GM18907 (cell line): ENCODE data around the gene MED9.

Experiments used
- ATAC-seq: cut with Tn5 transposase; IDR thresholded peaks from one replicate; pipeline ENCODE4 v1.9.1; 2021; ENCODE audit warnings: mild to moderate bottlenecking, moderate library complexity; ENCODE audit not compliant: unreplicated experiment

MED9 gene

GRCh38 chr17:17502741-17503565, 26.2 kb downstream of the MED9 start:
- ATAC-seq: no peak

GRCh38 chr17:17503566-17504130, 26.8 kb downstream of the MED9 start:
- ATAC-seq: no peak

- ATAC-seq: no peak
Observed at GRCh38 chr17:17504341-17505140, 27.7 kb downstream of the MED9 start.

- ATAC-seq: no peak
Observed at GRCh38 chr17:17505151-17505550, 28.4 kb downstream of the MED9 start.

GRCh38 chr17:17505610-17506171, 28.9 kb downstream of the MED9 start:
- no peak for ATAC-seq

- no peak for ATAC-seq
Observed at GRCh38 chr17:17506181-17506741, 29.5 kb downstream of the MED9 start.

GRCh38 chr17:17506893-17507464, 30.2 kb downstream of the MED9 start:
- ATAC-seq: no peak

- no peak for ATAC-seq
Observed at GRCh38 chr17:17507465-17508011, 30.7 kb downstream of the MED9 start.

GRCh38 chr17:17508019-17508535, 31.3 kb downstream of the MED9 start:
- no peak for ATAC-seq

GRCh38 chr17:17508646-17509591, 32.1 kb downstream of the MED9 start:
- no peak for ATAC-seq

- ATAC-seq: no peak
Observed at GRCh38 chr17:17509601-17510425, 33.0 kb downstream of the MED9 start.

GRCh38 chr17:17510456-17511292, 33.9 kb downstream of the MED9 start:
- ATAC-seq: no peak

- ATAC-seq: no peak
Observed at GRCh38 chr17:17511293-17511741, 34.5 kb downstream of the MED9 start.

- no peak for ATAC-seq
Observed at GRCh38 chr17:17511881-17512858, 35.4 kb downstream of the MED9 start.

GRCh38 chr17:17512866-17513265, 36.1 kb downstream of the MED9 start:
- ATAC-seq: no peak

GRCh38 chr17:17513626-17514025, 36.8 kb downstream of the MED9 start:
- no peak for ATAC-seq
